ENCODE measurements around the gene ADARB2. TPM values are rescaled to one million over a fixed set of nuclear protein-coding genes. Genes with fewer than 3 reads are reported as not detected.

Gene ADARB2
- total and polyA plus RNA-seq, 2 experiments from 2014 or later: 2.0 to 5.0 TPM

DNA sequence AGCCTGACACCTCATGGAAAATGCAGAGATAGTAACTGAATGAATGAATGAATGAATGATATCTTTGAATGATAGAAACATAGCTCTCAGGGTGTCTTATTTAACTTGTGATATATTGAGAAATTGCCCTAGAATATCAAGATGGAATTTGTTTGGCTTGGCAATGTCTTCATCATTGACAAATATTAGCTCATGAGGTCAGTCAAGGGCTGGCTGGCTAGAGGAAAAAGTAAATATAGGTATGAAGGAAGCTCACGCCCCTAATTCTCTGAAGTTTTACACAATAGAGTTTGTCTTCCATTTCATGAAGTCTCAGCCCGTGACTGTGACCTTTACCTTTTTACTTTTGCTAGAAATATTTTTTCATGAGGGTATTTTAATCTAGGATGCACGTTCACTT lies 305.2 kb downstream of the ADARB2 start:
- no peak for ATAC-seq
- H3K27ac Mint-ChIP-seq: no peak overlapping the region

DNA sequence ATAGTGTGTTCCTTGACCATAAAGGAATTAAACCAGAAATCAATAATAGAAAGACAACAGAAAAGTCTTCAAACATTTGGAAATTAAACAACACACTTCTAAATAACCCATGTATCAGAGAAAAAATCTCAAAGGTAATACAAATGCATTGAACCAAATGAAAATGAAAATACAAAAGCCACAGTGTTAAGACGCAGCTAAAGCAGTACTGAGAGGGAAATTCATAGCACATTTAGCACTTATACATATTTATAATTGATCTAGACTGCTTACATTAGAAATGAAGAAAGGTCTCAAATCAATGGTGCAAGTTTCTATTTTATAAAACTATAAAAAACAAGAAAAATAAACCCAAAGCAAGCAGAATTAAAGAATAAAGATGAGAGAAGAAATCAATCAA lies 306.1 kb downstream of the ADARB2 start:
- Histone ChIP-seq H3K4me2 (no peak overlapping the region), H3K27ac (ENCODE audit: low read depth) (no peak overlapping the region), H3K27me3 (ENCODE audit: insufficient read depth) (no peaks in the 10 kb centered on the region), H3K79me2 (replicated peaks; ENCODE audit: insufficient read depth) (no peaks in the 10 kb centered on the region), H3K36me3 (ENCODE audit: insufficient read depth) (no peaks in the 10 kb centered on the region; the same call in 1 of the 2 replicates), H3F3A (replicated peaks; ENCODE audit: low read depth) (no peaks in the 10 kb centered on the region), H2AFZ (no peak overlapping the region), H3K4me1 (ENCODE audit: insufficient read depth) (peaks cover 11% of the 10 kb centered on the region), H3K4me3 (no peak overlapping the region), H4K20me1 (replicated peaks; ENCODE audit: insufficient read depth) (no peaks in the 10 kb centered on the region), H3K9me2 (ENCODE audit: insufficient read depth) (no peaks in the 10 kb centered on the region)
- H3K4me3 Mint-ChIP-seq: no peak overlapping the region
- H3K27ac Mint-ChIP-seq: no peak overlapping the region
- H3K36me3 Mint-ChIP-seq (ENCODE audit: low read depth): no peaks in the 10 kb centered on the region
- no peak for ATAC-seq
- no peak for DNase-seq (ENCODE audit: low spot score)
- peaks cover 31% of the 10 kb centered on the region for H3K4me1 Mint-ChIP-seq
- H3K9me3 Mint-ChIP-seq: peaks cover 18% of the 10 kb centered on the region
- H3K27me3 Mint-ChIP-seq (ENCODE audit: insufficient read depth, low read depth, poor library complexity): peaks cover 2% of the 10 kb centered on the region
- no peak for TF ChIP-seq CREB1 (CRISPR knock-in tag; IDR thresholded peaks at IDR 0.05; ENCODE audit: low read depth)
- TF ChIP-seq, protein P1, sequence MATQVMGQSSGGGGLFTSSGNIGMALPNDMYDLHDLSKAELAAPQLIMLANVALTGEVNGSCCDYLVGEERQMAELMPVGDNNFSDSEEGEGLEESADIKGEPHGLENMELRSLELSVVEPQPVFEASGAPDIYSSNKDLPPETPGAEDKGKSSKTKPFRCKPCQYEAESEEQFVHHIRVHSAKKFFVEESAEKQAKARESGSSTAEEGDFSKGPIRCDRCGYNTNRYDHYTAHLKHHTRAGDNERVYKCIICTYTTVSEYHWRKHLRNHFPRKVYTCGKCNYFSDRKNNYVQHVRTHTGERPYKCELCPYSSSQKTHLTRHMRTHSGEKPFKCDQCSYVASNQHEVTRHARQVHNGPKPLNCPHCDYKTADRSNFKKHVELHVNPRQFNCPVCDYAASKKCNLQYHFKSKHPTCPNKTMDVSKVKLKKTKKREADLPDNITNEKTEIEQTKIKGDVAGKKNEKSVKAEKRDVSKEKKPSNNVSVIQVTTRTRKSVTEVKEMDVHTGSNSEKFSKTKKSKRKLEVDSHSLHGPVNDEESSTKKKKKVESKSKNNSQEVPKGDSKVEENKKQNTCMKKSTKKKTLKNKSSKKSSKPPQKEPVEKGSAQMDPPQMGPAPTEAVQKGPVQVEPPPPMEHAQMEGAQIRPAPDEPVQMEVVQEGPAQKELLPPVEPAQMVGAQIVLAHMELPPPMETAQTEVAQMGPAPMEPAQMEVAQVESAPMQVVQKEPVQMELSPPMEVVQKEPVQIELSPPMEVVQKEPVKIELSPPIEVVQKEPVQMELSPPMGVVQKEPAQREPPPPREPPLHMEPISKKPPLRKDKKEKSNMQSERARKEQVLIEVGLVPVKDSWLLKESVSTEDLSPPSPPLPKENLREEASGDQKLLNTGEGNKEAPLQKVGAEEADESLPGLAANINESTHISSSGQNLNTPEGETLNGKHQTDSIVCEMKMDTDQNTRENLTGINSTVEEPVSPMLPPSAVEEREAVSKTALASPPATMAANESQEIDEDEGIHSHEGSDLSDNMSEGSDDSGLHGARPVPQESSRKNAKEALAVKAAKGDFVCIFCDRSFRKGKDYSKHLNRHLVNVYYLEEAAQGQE (IDR thresholded peaks at IDR 0.05; ENCODE audit: unreplicated experiment): no peak
- no peak for TF ChIP-seq NANOG (IDR thresholded peaks at IDR 0.05; ENCODE audit: borderline replicate concordance)
- TF ChIP-seq ZNF331 (CRISPR knock-in tag; IDR thresholded peaks at IDR 0.05; ENCODE audit: low read depth): no peak
- TF ChIP-seq, protein P2, sequence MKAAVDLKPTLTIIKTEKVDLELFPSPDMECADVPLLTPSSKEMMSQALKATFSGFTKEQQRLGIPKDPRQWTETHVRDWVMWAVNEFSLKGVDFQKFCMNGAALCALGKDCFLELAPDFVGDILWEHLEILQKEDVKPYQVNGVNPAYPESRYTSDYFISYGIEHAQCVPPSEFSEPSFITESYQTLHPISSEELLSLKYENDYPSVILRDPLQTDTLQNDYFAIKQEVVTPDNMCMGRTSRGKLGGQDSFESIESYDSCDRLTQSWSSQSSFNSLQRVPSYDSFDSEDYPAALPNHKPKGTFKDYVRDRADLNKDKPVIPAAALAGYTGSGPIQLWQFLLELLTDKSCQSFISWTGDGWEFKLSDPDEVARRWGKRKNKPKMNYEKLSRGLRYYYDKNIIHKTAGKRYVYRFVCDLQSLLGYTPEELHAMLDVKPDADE (IDR thresholded peaks at IDR 0.05): no peak
- no peak for TF ChIP-seq EZH2phosphoT487 (IDR thresholded peaks at IDR 0.05; ENCODE audit: unreplicated experiment)
- TF ChIP-seq, protein P3, sequence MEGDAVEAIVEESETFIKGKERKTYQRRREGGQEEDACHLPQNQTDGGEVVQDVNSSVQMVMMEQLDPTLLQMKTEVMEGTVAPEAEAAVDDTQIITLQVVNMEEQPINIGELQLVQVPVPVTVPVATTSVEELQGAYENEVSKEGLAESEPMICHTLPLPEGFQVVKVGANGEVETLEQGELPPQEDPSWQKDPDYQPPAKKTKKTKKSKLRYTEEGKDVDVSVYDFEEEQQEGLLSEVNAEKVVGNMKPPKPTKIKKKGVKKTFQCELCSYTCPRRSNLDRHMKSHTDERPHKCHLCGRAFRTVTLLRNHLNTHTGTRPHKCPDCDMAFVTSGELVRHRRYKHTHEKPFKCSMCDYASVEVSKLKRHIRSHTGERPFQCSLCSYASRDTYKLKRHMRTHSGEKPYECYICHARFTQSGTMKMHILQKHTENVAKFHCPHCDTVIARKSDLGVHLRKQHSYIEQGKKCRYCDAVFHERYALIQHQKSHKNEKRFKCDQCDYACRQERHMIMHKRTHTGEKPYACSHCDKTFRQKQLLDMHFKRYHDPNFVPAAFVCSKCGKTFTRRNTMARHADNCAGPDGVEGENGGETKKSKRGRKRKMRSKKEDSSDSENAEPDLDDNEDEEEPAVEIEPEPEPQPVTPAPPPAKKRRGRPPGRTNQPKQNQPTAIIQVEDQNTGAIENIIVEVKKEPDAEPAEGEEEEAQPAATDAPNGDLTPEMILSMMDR (conservative IDR thresholded peaks at IDR 0.05; ENCODE audit: low read depth in 2 of 2): no peak

More for the DNA sequence above, 305.2 kb downstream of the ADARB2 start:
- Histone ChIP-seq H3K27me3 (ENCODE audit: insufficient read depth) (no peaks in the 10 kb centered on the region), H3K4me3 (no peak overlapping the region), H2AFZ (no peak overlapping the region), H3K9me2 (ENCODE audit: insufficient read depth) (no peaks in the 10 kb centered on the region), H3K4me1 (ENCODE audit: insufficient read depth) (peaks cover 11% of the 10 kb centered on the region), H3F3A (replicated peaks; ENCODE audit: low read depth) (no peaks in the 10 kb centered on the region), H3K79me2 (replicated peaks; ENCODE audit: insufficient read depth) (no peaks in the 10 kb centered on the region), H3K36me3 (ENCODE audit: insufficient read depth) (no peaks in the 10 kb centered on the region; the same call in 1 of the 2 replicates), H3K27ac (ENCODE audit: low read depth) (no peak overlapping the region), H3K4me2 (no peak overlapping the region), H4K20me1 (replicated peaks; ENCODE audit: insufficient read depth) (no peaks in the 10 kb centered on the region)
- Mint-ChIP-seq H3K4me1 (peaks cover 31% of the 10 kb centered on the region), H3K27me3 (ENCODE audit: insufficient read depth, low read depth, poor library complexity) (peaks cover 2% of the 10 kb centered on the region), H3K4me3 (no peak overlapping the region), H3K9me3 (peaks cover 18% of the 10 kb centered on the region), H3K36me3 (ENCODE audit: low read depth) (no peaks in the 10 kb centered on the region)
- no peak for DNase-seq (ENCODE audit: low spot score)
- TF ChIP-seq, protein P1 (IDR thresholded peaks at IDR 0.05; ENCODE audit: unreplicated experiment): no peak
- TF ChIP-seq ZNF114 (CRISPR knock-in tag; IDR thresholded peaks at IDR 0.05) (no peak), JUNB (IDR thresholded peaks at IDR 0.05; ENCODE audit: unreplicated experiment) (no peak)
